Measurements from ENCODE around the gene KLHDC7B. TPM values are rescaled to one million over a fixed set of nuclear protein-coding genes. Genes with fewer than 3 reads are reported as not detected.
A peak's percentile ranks its signal among the peaks of the same experiment; 100 is the strongest.

The KLHDC7B gene
- total and polyA plus RNA-seq, 2 of the 13 experiments (the other 11 are each of a cell fraction or from before 2014, with no cell fraction given): 0.11 TPM; not detected in 1

DNA sequence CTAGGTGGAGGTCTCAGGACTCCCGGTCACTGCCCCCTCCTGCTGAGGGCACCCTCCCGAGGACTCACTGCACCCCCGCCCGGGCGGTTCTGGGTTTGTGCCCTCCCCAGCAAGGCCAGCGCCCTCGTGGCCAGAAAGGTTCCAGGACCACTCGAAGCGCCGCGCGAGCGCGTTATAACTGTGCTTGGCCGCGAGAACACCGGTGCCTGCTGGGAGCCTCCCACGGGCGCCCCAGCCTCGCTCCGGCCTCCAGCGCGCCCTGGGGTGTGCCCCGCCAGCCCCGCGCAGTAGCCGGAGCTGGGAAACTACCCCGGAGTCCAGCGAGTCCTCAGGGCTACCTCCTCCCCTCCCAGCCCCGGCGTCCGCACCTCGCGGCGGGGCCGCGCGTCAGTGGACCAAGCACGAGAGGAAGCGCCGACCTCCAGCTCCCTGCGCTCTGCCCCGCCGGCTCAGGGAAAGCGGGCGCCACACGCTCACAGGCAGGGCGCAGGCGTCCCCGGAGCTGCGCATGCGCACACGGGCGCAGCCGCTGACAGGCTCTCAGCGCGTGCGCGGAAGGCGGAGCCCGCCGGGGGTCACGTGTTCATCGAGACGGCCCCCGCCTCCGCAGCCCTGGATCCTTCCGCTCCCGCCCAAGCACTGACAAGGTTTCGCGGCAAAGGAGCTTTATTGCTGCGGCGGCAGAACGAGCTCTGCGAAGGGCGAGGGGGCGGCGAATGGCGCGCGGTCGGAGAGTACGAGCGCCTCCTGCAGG lies 20.4 kb upstream of the KLHDC7B start, which contains the start of gene SCO2 (continued):
- TF ChIP-seq, protein P1, sequence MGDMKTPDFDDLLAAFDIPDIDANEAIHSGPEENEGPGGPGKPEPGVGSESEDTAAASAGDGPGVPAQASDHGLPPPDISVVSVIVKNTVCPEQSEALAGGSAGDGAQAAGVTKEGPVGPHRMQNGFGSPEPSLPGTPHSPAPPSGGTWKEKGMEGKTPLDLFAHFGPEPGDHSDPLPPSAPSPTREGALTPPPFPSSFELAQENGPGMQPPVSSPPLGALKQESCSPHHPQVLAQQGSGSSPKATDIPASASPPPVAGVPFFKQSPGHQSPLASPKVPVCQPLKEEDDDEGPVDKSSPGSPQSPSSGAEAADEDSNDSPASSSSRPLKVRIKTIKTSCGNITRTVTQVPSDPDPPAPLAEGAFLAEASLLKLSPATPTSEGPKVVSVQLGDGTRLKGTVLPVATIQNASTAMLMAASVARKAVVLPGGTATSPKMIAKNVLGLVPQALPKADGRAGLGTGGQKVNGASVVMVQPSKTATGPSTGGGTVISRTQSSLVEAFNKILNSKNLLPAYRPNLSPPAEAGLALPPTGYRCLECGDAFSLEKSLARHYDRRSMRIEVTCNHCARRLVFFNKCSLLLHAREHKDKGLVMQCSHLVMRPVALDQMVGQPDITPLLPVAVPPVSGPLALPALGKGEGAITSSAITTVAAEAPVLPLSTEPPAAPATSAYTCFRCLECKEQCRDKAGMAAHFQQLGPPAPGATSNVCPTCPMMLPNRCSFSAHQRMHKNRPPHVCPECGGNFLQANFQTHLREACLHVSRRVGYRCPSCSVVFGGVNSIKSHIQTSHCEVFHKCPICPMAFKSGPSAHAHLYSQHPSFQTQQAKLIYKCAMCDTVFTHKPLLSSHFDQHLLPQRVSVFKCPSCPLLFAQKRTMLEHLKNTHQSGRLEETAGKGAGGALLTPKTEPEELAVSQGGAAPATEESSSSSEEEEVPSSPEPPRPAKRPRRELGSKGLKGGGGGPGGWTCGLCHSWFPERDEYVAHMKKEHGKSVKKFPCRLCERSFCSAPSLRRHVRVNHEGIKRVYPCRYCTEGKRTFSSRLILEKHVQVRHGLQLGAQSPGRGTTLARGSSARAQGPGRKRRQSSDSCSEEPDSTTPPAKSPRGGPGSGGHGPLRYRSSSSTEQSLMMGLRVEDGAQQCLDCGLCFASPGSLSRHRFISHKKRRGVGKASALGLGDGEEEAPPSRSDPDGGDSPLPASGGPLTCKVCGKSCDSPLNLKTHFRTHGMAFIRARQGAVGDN (CRISPR knock-in tag; IDR thresholded peaks at IDR 0.05): peak; percentile 94
- TF ChIP-seq, protein P2, sequence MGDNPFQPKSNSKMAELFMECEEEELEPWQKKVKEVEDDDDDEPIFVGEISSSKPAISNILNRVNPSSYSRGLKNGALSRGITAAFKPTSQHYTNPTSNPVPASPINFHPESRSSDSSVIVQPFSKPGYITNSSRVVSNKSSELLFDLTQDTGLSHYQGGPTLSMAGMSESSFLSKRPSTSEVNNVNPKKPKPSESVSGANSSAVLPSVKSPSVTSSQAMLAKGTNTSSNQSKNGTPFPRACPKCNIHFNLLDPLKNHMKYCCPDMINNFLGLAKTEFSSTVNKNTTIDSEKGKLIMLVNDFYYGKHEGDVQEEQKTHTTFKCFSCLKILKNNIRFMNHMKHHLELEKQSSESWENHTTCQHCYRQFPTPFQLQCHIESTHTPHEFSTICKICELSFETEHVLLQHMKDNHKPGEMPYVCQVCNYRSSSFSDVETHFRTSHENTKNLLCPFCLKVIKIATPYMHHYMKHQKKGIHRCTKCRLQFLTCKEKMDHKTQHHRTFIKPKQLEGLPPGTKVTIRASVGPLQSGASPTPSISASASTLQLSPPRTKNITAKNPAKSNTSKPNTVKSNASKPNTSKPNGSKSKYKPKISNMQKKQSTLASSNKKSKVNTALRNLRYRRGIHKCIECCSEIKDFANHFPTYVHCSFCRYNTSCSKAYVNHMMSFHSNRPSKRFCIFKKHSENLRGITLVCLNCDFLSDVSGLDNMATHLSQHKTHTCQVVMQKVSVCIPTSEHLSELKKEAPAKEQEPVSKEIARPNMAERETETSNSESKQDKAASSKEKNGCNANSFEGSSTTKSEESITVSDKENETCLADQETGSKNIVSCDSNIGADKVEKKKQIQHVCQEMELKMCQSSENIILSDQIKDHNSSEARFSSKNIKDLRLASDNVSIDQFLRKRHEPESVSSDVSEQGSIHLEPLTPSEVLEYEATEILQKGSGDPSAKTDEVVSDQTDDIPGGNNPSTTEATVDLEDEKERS (CRISPR knock-in tag; IDR thresholded peaks at IDR 0.05): no peak
- no peak for TF ChIP-seq ZNF562 (CRISPR knock-in tag; IDR thresholded peaks at IDR 0.05; ENCODE audit: borderline replicate concordance)
- TF ChIP-seq ZNF737 (CRISPR knock-in tag; IDR thresholded peaks at IDR 0.05; ENCODE audit: borderline replicate concordance): no peak
- TF ChIP-seq MIXL1 (CRISPR knock-in tag; IDR thresholded peaks at IDR 0.05): peak; percentile 37; the same call in 1 of the 2 replicates
- TF ChIP-seq ZNF672 (CRISPR knock-in tag; IDR thresholded peaks at IDR 0.05): 0 out of 2 replicates have a peak, but pooled peaks have one; percentile 28
- TF ChIP-seq KAT7 (CRISPR knock-in tag; IDR thresholded peaks at IDR 0.05; ENCODE audit: borderline replicate concordance): peak; percentile 66; the same call in 1 of the 2 replicates
- TF ChIP-seq, protein P3, sequence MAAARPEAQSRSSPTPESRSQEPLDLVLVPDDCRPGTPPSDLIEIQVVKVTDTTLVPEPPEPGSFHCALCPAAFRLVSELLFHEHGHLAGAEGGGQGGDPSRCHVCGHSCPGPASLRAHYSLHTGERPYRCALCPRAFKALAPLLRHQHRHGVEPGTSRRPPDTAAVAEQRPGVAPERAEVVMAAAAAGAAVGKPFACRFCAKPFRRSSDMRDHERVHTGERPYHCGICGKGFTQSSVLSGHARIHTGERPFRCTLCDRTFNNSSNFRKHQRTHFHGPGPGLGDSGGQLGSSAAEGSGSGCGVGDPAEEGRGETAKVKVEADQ (CRISPR knock-in tag; IDR thresholded peaks at IDR 0.05; ENCODE audit: borderline replicate concordance): no peak; the same call in 1 of the 2 replicates
- TF ChIP-seq, protein P4, sequence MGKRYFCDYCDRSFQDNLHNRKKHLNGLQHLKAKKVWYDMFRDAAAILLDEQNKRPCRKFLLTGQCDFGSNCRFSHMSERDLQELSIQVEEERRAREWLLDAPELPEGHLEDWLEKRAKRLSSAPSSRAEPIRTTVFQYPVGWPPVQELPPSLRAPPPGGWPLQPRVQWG (CRISPR knock-in tag; IDR thresholded peaks at IDR 0.05; ENCODE audit: borderline replicate concordance, low read depth): no peak
- TF ChIP-seq ETV6 (CRISPR knock-in tag; conservative IDR thresholded peaks at IDR 0.05): no peak
- peak; percentile 11; the same call in 1 of the 2 replicates for TF ChIP-seq ZNF7 (CRISPR knock-in tag; IDR thresholded peaks at IDR 0.05)
- TF ChIP-seq, protein P5, sequence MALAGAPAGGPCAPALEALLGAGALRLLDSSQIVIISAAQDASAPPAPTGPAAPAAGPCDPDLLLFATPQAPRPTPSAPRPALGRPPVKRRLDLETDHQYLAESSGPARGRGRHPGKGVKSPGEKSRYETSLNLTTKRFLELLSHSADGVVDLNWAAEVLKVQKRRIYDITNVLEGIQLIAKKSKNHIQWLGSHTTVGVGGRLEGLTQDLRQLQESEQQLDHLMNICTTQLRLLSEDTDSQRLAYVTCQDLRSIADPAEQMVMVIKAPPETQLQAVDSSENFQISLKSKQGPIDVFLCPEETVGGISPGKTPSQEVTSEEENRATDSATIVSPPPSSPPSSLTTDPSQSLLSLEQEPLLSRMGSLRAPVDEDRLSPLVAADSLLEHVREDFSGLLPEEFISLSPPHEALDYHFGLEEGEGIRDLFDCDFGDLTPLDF (CRISPR knock-in tag; IDR thresholded peaks at IDR 0.05): peak; percentile 67
- TF ChIP-seq ZNF343 (CRISPR knock-in tag; IDR thresholded peaks at IDR 0.05): peak; percentile 84
- no peak for TF ChIP-seq ZNF24 (IDR thresholded peaks at IDR 0.05)
- TF ChIP-seq, protein P6, sequence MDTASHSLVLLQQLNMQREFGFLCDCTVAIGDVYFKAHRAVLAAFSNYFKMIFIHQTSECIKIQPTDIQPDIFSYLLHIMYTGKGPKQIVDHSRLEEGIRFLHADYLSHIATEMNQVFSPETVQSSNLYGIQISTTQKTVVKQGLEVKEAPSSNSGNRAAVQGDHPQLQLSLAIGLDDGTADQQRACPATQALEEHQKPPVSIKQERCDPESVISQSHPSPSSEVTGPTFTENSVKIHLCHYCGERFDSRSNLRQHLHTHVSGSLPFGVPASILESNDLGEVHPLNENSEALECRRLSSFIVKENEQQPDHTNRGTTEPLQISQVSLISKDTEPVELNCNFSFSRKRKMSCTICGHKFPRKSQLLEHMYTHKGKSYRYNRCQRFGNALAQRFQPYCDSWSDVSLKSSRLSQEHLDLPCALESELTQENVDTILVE (CRISPR knock-in tag; IDR thresholded peaks at IDR 0.05): peak; percentile 35; the same call in 1 of the 2 replicates
- no peak for TF ChIP-seq CC2D1A (CRISPR knock-in tag; IDR thresholded peaks at IDR 0.05)
- no peak; the same call in 1 of the 2 replicates for TF ChIP-seq NRL (CRISPR knock-in tag; IDR thresholded peaks at IDR 0.05; ENCODE audit: borderline replicate concordance)
- peak; percentile 64; the same call in 1 of the 2 replicates for TF ChIP-seq DR1 (CRISPR knock-in tag; IDR thresholded peaks at IDR 0.05)
